ENCODE results near the gene AP1B1.
"Not testable (repeated sequence)": the region's sequence is repeated elsewhere in the genome, so short reads cannot be mapped to it uniquely, and the experiment has no call there.

AP1B1 gene

GRCh38 chr22:29426476-29426875, 38.1 kb upstream of the AP1B1 start:
- DNase-seq (ENCODE audit: insufficient read length, low spot score): no peak
- no peak for TF ChIP-seq CTCF (IDR thresholded peaks at IDR 0.05; ENCODE audit: insufficient read depth, missing control alignments)
- FAIRE-seq: no peak

- not testable (repeated sequence) for FAIRE-seq; DNase-seq (ENCODE audit: insufficient read length, low spot score)
Observed at GRCh38 chr22:29418704-29419103, 30.3 kb upstream of the AP1B1 start.

- not testable (repeated sequence) for FAIRE-seq
Observed at GRCh38 chr22:29414951-29415591, 26.7 kb upstream of the AP1B1 start.

GRCh38 chr22:29412772-29413171, 24.4 kb upstream of the AP1B1 start:
- FAIRE-seq; DNase-seq (ENCODE audit: insufficient read length, low spot score): not testable (repeated sequence)
- TF ChIP-seq CTCF (IDR thresholded peaks at IDR 0.05; ENCODE audit: insufficient read depth, missing control alignments): peak; percentile 33

More at GRCh38 chr22:29414951-29415591, 26.7 kb upstream of the AP1B1 start:
- not testable (repeated sequence) for DNase-seq (ENCODE audit: insufficient read length, low spot score)

- not testable (repeated sequence) for FAIRE-seq; DNase-seq (ENCODE audit: insufficient read length, low spot score)
Observed at GRCh38 chr22:29411569-29412211, 23.3 kb upstream of the AP1B1 start.

- DNase-seq (ENCODE audit: insufficient read length, low spot score): no peak
- FAIRE-seq: no peak
Observed at GRCh38 chr22:29408940-29409339, 20.6 kb upstream of the AP1B1 start.

GRCh38 chr22:29401538-29401937, 13.2 kb upstream of the AP1B1 start:
- not testable (repeated sequence) for FAIRE-seq; DNase-seq (ENCODE audit: insufficient read length, low spot score)

More at GRCh38 chr22:29408940-29409339, 20.6 kb upstream of the AP1B1 start:
- no peak for TF ChIP-seq CTCF (IDR thresholded peaks at IDR 0.05; ENCODE audit: insufficient read depth, missing control alignments)

- TF ChIP-seq CTCF (IDR thresholded peaks at IDR 0.05; ENCODE audit: insufficient read depth, missing control alignments): no peak
- no peak for FAIRE-seq
- no peak for DNase-seq (ENCODE audit: insufficient read length, low spot score)
Observed at GRCh38 chr22:29400576-29400975, 12.2 kb upstream of the AP1B1 start.

- no peak for TF ChIP-seq CTCF (IDR thresholded peaks at IDR 0.05; ENCODE audit: insufficient read depth, missing control alignments)
- FAIRE-seq (no peak), DNase-seq (ENCODE audit: insufficient read length, low spot score) (no peak)
Observed at GRCh38 chr22:29397791-29398190, 9.4 kb upstream of the AP1B1 start.

Data from D721Med (cell line).